ENCODE results near the gene BEST3.
"Not testable (repeated sequence)": the region's sequence is repeated elsewhere in the genome, so short reads cannot be mapped to it uniquely, and the experiment has no call there.

BEST3 gene

DNA sequence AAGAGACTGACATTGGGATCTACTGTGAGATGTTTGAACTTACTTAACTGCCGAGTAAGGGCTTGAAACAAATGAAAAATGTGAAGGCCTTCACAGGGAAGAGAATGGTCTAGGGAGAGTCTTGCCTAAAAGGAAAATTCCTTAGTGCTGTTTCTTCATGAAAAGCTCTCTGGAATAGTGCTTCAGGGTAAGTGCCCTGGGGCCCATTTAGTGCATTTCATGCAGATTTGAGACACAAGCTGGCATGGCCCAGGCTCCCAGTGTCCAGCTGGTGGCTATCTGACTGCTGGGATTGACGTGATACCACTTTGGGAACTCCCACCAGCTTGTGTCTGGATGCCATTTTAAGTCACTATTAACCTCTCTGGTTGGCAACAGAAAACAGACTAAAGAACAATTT lies 26.9 kb downstream of the BEST3 start:
- TF ChIP-seq CTCF (IDR thresholded peaks at IDR 0.05; ENCODE audit: extremely low read depth, missing control alignments) = no peak

DNA sequence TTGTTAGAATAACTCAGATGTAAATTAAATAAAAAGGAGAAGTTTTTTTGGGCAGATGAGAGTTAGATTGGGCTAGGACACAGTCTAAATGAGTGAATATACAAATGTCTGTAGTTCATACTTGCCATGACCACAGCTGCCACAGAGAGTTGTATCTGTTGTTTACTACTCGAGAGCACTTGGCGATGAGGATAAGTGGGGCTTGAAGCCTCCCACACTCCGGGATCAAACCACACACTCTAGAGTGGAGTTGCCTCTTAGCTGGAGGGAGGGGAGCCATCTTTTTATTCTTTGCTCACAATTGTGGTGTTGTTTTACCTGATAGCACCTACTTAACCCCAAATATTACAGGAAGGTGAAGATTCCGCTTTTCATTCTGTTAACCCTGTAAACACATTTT lies 27.5 kb downstream of the BEST3 start:
- no peak for DNase-seq (ENCODE audit: low spot score)
- TF ChIP-seq CTCF (IDR thresholded peaks at IDR 0.05; ENCODE audit: extremely low read depth, missing control alignments) = no peak

More for the DNA sequence above, 26.9 kb downstream of the BEST3 start:
- DNase-seq (ENCODE audit: low spot score) = no peak

DNA sequence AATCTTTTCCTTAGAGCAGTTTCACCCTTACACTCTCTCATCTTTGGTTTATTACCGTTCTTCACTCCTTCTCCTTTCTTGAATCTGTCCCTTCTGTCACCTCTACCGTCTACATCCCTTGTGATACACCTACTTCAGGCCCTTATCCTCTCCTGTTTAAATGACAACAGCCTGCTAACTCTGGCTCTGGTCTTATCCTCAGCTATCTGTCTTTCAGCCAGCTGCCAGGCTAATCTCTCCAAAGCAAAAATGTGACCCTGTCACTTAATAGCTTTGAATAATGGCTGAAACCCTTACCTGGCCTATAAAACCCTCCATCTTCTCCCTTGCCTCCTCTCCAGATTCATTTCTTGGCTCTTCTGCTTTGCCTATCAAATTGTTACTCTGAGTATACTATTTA lies 32.3 kb downstream of the BEST3 start:
- no peak for DNase-seq (ENCODE audit: low spot score)
- TF ChIP-seq CTCF (IDR thresholded peaks at IDR 0.05; ENCODE audit: extremely low read depth, missing control alignments) = no peak

DNA sequence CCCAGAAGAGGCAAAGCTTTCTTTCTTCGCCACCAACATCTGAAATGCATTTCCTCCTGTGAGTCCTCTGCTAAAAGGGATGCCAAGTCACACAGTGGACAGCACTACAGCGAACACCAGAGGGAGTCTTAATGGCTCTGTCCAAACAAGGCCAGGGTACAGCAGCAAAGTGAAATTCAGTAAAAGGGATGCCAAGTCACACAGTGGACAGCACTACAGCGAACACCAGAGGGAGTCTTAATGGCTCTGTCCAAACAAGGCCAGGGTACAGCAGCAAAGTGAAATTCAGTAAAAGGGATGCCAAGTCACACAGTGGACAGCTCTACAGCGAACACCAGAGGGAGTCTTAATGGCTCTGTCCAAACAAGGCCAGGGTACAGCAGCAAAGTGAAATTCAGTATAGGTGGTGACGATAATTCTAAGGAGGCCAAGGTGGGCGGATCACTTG lies 34.1 kb downstream of the BEST3 start:
- DNase-seq (ENCODE audit: low spot score) = not testable (repeated sequence)

DNA sequence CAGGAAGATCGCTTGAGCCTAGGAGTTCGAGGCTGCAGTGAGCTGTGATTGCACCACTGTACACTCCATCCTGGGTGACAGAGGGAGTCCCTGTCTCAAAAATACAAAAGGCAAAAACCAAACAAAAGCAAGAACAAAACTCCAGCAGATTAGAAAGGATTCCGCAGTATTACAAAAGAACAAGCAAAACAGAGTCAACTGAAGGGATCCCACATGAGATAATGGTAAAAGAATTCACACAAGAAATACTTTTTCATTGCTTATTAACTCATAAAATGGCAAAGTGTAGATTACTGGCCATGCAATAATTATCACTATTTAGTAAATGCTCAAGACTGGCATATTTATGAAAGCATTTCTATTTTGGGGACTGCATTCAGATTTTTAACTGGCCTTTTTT lies 35.4 kb downstream of the BEST3 start:
- no peak for TF ChIP-seq CTCF (IDR thresholded peaks at IDR 0.05; ENCODE audit: extremely low read depth, missing control alignments)
- no peak for DNase-seq (ENCODE audit: low spot score)

DNA sequence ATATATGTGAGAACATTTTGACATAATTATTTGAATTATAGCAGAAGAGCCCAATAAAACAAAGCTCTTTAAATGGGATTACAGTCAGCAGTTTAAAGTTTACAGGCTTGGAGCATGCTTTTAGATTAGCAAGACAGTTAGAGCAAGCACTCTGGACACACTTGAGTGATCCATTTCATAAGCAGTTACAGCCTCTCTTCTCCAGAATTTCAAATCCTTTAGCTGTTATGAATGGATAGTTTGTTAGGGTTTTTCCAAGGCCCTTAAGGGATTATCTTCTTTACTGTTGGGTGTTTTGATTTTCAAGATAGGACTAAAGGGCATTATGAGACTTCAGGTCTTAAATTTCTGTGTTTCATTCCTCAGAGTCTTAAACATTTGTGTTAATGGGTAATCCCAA lies 36.3 kb downstream of the BEST3 start:
- TF ChIP-seq CTCF (IDR thresholded peaks at IDR 0.05; ENCODE audit: extremely low read depth, missing control alignments) = no peak

DNA sequence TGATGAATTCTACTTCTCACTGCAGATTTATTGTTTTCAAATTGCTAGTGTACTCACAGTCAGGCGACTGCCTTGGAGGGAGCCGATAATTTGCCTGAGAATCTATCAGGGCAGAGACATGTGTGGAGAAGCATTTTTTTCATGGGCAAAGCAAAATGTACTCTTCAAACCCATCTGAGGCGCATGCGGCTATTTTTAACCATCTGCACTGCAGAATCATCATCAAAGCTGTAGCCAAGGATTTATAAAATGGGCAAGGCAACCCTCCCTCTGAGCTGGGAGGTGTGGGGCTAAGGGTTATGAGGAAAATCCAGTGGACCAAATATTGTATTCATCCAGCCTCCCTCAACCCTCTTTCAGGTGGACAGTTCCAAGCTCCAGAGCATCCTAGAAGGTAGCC lies 37.7 kb downstream of the BEST3 start:
- no peak for TF ChIP-seq CTCF (IDR thresholded peaks at IDR 0.05; ENCODE audit: extremely low read depth, missing control alignments)
- DNase-seq (ENCODE audit: low spot score) = no peak

More for the DNA sequence above, 36.3 kb downstream of the BEST3 start:
- no peak for DNase-seq (ENCODE audit: low spot score)

DNA sequence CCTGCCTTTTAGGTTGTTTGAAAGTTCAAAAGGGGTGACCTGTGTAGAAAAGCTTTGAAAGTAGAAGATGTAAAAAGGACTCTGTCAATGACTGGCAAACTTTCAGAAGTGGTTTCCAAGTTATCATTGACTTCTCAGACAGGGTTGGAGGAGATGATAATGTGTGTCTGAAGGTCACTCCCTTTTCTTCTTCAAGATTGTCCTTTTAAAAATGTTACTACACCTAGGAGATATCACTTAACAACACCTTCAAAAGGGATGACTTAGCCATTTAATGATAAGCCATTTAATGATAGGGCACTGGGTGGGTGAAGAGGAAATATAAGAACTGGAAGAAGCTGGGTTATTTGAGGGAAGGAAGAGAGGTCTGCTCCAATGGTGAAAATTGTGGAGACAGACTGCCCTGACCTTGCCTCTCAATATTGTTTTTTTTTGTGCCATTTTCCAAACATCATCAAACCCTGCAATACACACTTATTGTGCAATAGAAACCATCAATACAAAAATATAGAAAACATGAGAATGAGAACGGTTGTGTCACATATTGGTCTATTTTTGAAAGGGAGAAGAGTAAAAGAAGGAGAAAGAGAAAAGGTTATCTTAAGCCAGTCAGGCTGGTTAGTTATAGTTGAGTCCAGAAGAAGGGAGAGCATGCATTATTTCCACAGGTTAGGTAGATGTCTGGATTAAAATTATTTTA lies 38.8 kb downstream of the BEST3 start:
- no peak for TF ChIP-seq CTCF (IDR thresholded peaks at IDR 0.05; ENCODE audit: extremely low read depth, missing control alignments)
- DNase-seq (ENCODE audit: low spot score) = no peak

Data from GM20000 (cell line).